Measurements from ENCODE around the gene SRD5A3. TPM values are rescaled to one million over a fixed set of nuclear protein-coding genes. Genes with fewer than 3 reads are reported as not detected.
A peak's percentile ranks its signal among the peaks of the same experiment; 100 is the strongest.

Gene SRD5A3
- total and polyA plus RNA-seq, 9 of the 15 experiments (the other 6 are each of a cell fraction or from before 2014, with no cell fraction given) = 2.5 to 37.0 (median 13.3) TPM

GRCh38 chr4:55345980-55346850 lies at the start of gene SRD5A3 (continued):
- TF ChIP-seq, protein P1, sequence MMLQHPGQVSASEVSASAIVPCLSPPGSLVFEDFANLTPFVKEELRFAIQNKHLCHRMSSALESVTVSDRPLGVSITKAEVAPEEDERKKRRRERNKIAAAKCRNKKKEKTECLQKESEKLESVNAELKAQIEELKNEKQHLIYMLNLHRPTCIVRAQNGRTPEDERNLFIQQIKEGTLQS (IDR thresholded peaks at IDR 0.05) = no peak
- TF ChIP-seq, protein P1 (CRISPR knock-in tag; conservative IDR thresholded peaks at IDR 0.05) = no peak; the same call in 1 of the 2 replicates
- TF ChIP-seq DACH1 (IDR thresholded peaks at IDR 0.05; ENCODE audit: partially characterized antibody) (no peak), ZNF384 (IDR thresholded peaks at IDR 0.05; ENCODE audit: low read depth, low read length) (no peak; the same call in 1 of the 2 replicates), SAFB2 (IDR thresholded peaks at IDR 0.05; ENCODE audit: borderline replicate concordance, low read depth, low read length, severe bottlenecking) (no peak), ESRRA (IDR thresholded peaks at IDR 0.05; ENCODE audit: borderline replicate concordance, low read depth) (peak; percentile 69; the same call in 1 of the 2 replicates), NCOA1 (IDR thresholded peaks at IDR 0.05; ENCODE audit: low read depth) (no peak), PURB (CRISPR knock-in tag; IDR thresholded peaks at IDR 0.05; ENCODE audit: low read depth) (no peak), HDAC1 (IDR thresholded peaks at IDR 0.05) (peak in 1 of 2 experiments; percentile 72; a peak in 1 of 4 replicates), ZNF3 (CRISPR knock-in tag; IDR thresholded peaks at IDR 0.05) (no peak), SP1 (CRISPR knock-in tag; IDR thresholded peaks at IDR 0.05) (peak; percentile 77), MEF2A (IDR thresholded peaks at IDR 0.05; ENCODE audit: control insufficient read depth, low read depth, low read length) (no peak), NCOA6 (IDR thresholded peaks at IDR 0.05) (0 out of 2 replicates have a peak, but pooled peaks have one; percentile 25), ZFP91 (CRISPR knock-in tag; IDR thresholded peaks at IDR 0.05) (no peak; the same call in 1 of the 2 replicates), GTF2E2 (tag; IDR thresholded peaks at IDR 0.05) (peak; percentile 54; the same call in 1 of the 2 replicates), ETS1 (conservative IDR thresholded peaks at IDR 0.05; ENCODE audit: control insufficient read depth, low read depth, low read length) (peak; percentile 84), KHSRP (IDR thresholded peaks at IDR 0.05) (no peak), SRSF7 (optimal IDR thresholded peaks at IDR 0.05; ENCODE audit: low read depth, low read length) (no peak), TCF3 (CRISPR knock-in tag; IDR thresholded peaks at IDR 0.05) (peak; percentile 6; the same call in 1 of the 2 replicates), FOS (IDR thresholded peaks at IDR 0.05; ENCODE audit: extremely low read depth, insufficient read length) (no peak), KDM2B (CRISPR knock-in tag; IDR thresholded peaks at IDR 0.05) (peak; percentile 56), BRCA1 (IDR thresholded peaks at IDR 0.05) (no peak), BRCA1 (CRISPR knock-in tag; IDR thresholded peaks at IDR 0.05) (no peak)
- TF ChIP-seq, protein P2, sequence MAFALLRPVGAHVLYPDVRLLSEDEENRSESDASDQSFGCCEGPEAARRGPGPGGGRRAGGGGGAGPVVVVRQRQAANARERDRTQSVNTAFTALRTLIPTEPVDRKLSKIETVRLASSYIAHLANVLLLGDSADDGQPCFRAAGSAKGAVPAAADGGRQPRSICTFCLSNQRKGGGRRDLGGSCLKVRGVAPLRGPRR (CRISPR knock-in tag; IDR thresholded peaks at IDR 0.05) = no peak
